NCI-H2171 treated with DMSO at 0.1 percent for 48 hours (cell line): ENCODE measurements around the gene LGR6.
A peak's percentile ranks its signal among the peaks of the same experiment; 100 is the strongest.

ENCODE experiments used
- DNase-seq: peaks from one replicate; lab custom pipeline; 2025; lab: John Stamatoyannopoulos, UW

LGR6 gene

GRCh38 chr1:202291961-202292712, 98.5 kb downstream of the LGR6 start:
- DNase-seq: peak; percentile 44

- DNase-seq: no peak
These were observed 99.2 kb downstream of the LGR6 start for GRCh38 chr1:202292773-202293172.

DNA sequence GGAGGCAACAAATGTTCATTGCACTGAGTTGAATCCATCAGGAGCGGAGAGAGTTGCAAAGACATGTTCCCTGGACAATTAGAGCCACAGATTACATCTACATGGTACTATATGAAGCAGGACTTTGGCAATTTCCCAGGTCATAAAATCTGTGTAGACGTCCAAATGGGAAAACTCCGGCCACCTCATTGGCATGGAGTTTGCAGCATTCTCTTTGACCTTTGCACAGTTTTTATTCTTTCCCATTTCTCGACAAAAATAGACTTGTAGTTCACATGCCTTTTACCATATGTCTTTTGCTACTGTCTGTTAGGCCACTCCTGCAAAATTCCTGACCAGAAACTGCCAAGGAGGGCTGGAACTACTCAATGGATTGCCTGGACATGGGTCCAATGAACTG, 100.0 kb downstream of the LGR6 start:
- no peak for DNase-seq

DNA sequence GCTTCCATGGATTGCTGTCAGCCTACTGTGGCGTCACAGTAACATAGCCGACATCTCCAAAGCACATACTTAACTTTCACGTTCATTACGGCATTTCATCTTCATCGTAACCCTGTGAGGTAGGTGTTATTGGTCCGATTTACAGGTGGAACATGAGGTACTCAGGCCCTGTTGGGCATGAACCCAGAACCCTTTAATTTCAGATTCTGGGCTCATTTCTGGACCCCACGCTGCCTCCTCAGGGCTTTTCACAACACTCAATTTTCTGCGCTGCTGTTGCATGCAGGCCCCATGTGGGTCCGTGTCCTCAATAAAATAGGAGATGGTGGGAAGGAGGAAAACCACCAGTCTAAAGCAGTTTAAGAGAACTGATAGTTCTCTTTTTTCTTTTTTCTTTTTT, 108.6 kb downstream of the LGR6 start:
- DNase-seq: no peak

DNA sequence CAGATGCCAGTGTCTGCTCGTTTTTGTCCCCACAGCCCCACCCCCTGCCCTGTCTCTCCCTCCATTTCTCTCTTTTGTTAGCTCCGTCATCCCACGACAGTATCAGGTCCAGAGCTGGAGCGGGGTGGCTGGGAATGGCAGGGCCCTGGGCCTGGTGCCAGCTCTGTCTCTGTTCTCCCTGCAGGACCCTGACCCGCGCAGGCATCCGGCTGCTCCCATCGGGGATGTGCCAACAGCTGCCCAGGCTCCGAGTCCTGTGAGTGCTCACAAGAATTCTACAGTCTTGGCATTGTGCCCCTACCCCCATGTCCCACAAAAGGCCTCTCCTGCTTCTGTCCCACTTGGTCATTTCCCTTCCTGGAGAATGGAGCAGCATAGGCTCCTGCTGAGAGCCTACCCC, 110.8 kb downstream of the LGR6 start:
- DNase-seq: no peak

DNA sequence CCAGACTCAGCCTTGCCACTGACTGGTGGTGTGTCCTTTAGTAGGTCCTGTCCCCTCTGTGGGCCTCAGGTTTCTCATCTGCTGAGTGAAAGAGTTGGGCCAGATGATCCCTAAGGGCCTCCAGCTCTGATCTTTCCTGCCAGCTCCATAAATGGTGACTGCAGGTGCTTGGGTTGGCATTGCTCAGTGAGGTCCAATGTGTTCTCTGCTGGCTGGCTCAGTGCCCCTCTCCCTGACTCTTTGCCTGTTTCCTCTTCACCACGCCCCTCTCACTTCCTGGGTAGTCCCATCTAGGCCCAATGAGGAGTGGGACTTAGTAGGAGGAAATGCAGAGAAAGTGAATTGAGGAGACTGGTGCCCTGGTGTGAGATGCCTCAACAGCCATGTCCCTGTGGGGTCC, 111.6 kb downstream of the LGR6 start:
- DNase-seq: no peak

DNA sequence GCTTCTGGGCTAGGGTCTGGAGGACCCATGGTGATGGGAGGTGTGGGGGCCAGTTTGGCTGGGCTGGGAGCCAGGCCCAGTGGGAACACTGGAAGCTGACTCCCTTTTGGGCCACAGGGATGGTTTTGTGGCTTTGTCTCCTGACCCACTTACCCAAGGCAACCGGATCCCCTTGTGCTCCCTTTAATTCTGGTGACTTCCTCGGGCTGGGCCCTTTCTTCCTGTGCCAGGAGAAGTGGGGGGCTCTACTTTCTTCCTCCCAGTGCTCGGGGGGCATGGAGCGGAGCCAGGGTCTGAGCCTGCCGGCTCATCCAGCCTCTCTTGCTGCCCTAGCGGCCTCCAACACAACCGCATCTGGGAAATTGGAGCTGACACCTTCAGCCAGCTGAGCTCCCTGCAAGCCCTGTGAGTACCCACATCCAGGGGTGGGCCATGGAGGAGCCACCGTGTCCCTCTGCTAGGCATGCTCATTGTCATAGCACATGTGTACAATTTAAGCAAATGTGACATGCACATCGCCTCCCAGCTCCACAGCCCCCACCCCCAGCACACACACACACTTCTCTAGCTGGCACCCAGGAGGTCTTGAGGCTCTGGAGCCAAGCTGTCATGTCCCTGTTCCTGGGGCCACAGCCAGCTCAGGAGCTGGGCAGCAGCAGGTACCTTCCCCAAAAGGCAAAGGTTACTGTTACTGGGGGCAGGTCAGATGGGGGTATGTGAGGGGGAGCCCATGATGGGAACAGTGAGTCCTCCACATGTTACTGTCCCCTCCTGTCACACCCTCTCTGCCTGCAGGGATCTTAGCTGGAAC, 113.1 kb downstream of the LGR6 start:
- no peak for DNase-seq

DNA sequence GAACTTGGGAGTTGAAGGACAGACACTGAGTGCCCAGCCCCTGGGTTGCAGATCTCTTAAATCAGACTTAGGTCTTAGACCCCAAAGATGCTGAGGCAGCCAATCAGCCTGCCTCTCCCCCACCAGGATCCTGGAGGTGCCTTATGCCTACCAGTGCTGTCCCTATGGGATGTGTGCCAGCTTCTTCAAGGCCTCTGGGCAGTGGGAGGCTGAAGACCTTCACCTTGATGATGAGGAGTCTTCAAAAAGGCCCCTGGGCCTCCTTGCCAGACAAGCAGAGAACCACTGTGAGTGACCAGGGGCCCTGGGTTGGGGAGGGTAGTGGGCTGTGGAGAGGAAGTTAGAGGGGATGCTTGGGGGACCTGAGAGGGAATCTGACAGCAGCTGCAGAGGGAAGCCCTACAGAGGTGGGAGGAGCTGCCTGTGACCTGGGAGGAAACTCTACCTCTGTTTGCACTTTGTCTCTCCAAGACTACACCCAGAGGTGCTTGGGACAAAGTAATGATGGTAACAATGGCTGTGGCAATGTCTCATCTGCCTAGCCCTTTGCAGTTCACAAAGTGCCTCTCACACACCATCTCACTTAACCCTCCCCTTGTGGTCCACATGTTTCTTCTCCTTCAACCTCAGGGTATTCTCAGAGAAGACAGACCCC, 116.6 kb downstream of the LGR6 start:
- DNase-seq: no peak

GRCh38 chr1:202310746-202311145, 117.1 kb downstream of the LGR6 start:
- peak; percentile 28 for DNase-seq

DNA sequence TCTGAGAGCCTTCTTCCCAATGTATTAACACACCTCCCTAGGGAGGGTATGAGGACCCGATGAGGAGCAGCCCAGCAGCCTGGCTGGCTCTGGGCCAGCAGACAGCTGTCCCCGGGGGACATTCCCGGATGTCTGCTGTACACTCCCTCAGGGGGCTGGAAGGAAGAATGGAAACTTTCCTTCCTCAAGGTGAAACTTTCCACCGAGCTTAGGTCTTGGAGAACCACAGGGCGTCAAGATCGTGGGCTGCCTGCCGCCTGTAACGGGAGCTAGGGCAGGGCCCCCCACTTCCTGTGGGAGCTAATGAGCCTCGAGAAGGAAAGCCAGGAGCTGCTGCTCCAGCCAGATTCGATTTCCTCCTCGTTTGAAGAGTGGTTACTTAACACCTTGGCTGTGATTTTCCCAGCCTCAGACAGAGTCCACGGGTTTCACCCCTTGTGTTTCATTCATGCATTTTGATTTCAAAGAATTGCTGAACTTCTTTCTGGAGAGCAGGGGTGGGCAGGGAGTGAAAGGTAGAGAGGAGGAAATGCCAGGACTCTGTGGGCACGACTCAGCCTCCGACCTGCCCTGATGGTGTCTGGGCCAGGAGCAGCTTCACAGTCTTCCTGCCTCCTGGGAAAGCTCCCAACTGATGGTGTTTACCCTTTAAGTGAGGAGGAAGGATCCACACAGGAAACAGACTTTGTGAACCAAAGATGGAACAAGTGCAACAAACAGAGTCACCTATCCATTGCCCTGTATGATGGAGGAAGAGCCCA, 118.5 kb downstream of the LGR6 start:
- DNase-seq: peak; percentile 75

DNA sequence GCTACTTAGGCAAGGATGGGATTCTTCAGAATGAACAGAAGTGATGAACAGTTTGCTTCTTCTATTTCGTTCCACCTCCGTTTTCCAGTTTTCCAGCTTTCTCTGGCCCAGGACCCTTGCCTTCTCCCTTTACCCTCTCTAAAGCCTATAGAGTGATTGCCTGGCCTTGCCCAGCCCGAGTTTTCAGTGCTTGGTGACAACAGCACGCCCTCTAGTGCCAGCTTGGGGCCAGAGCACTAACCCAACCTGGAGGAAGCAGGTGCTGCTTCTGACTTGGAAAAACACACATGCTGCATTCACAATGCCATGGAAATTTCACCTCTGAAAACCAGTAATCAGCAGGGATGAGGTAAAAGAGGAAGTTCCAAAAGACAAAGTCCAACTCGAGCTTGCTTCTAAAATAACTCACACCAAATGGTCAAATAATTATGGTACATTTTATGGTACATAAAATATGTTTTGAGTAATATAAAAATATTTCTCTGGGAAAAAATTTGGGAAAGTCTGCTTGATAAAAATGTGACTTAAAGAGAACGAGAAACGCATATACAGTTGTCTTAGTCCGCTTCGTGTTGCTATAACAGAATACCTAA, 122.1 kb downstream of the LGR6 start:
- DNase-seq: peak; percentile 84

- no peak for DNase-seq
These were observed 122.6 kb downstream of the LGR6 start for GRCh38 chr1:202316186-202316585.

GRCh38 chr1:202317941-202318925, 124.6 kb downstream of the LGR6 start:
- DNase-seq: no peak

DNA sequence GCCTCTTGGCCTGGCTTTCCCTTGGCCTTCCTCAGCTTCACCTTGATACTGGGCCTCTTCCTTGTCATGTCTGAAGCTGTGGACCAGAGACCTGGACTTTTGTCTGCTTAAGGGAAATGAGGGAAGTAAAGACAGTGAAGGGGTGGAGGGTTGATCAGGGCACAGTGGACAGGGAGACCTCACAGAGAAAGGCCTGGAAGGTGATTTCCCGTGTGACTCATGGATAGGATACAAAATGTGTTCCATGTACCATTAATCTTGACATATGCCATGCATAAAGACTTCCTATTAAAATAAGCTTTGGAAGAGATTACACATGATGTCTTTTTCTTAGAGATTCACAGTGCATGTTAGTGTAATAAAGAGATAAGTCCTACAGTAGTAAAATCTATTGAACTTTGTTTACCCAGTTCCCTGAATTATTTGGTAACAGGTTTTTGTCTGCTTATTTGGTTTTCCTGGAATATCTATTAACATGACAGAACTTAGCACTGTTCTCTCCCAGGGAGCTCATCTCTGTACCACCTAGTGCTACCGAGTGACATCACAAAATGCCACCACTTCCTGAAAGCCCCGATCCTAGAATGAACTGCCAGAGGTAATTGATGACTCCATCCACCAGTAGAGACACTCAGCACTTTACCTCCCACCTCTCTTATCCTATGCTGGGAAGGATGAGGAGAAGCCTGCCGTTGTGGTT, 125.9 kb downstream of the LGR6 start:
- no peak for DNase-seq

- DNase-seq: no peak
These were observed 126.4 kb downstream of the LGR6 start for GRCh38 chr1:202320081-202320405.

DNA sequence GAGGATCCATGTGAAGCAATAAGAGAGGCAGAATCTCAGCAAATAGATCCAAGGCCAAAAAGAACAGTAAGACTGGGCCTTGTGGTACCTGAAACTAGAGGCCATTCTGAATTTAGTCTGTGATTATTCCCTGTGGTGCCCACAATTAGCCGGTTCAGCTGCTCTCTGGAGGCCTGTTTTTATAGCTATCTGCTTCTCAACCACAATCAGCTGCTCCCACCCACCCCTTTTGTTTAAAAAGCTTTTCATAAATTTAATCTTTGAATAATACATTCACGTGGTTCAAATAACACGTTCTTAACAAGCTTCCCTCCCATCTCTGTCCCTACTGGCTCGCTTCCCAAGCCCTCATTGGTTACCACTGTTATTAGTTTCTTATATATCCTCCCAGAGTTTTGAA, 130.1 kb downstream of the LGR6 start:
- DNase-seq: no peak

DNA sequence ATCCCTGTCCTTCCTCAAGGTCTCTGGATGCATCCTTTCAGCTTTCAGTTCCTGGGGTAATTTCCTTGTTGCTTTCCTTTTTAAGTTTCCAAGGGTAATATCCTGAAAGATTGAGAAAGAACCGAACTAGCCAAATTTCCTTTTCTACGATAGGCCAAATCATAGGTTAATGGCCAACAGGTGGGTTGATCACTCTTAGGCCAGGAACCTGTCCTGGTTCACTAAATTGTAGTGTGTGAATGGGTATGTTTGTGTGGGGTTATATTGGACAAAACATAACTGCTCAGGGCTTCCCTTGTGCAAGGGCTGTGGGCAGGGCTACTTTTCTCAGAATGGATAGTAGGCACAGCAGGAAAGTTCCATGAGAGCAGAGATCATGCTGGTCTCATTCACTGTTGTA, 131.0 kb downstream of the LGR6 start:
- no peak for DNase-seq

GRCh38 chr1:202329891-202330290, 136.3 kb downstream of the LGR6 start:
- no peak for DNase-seq

DNA sequence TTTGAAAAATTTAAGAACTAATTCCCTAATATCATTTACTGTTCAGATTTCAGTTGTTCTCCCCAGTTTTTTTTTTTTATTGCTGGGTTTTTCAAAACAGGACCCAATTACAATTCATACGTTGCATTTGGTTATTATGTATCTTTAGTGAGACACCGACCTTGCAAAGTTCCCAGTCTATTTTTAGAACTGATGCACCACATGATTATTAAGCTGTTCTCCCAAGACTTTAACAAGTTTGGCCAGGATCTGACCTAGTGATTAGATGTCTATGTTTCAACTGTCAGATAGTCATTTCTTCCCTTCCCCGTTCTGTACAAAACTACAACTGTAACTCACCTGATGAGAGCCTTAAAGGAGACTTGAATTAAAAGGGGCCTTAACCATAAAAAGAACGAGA, 140.3 kb downstream of the LGR6 start:
- no peak for DNase-seq
